SK-N-SH treated with all-trans-retinoic acid at 6 μM for 48 hours (cell line): ENCODE data around the gene TULP1.

Experiments
- OSR1 ChIP-seq: fragments of 250-450 bp; sonication (Bioruptor Pico); IDR thresholded peaks from 2 replicates; pipeline ENCODE4 v1.8.0; 2022; ENCODE audit warnings: moderate library complexity, mild to moderate bottlenecking, inconsistent platforms
- PPARA ChIP-seq: fragments of 250-450 bp; sonication (Bioruptor Pico); IDR thresholded peaks from 2 replicates; pipeline ENCODE4 v1.5.0; 2020; ENCODE audit warnings: mild to moderate bottlenecking, borderline replicate concordance
- SNAI2 ChIP-seq: fragments of 250-450 bp; sonication (Bioruptor Pico); IDR thresholded peaks from 2 replicates; pipeline ENCODE4 v1.5.0; 2020; ENCODE audit warnings: mild to moderate bottlenecking, moderate library complexity
- ZC3H10 ChIP-seq: fragments of 250-450 bp; sonication (Bioruptor Pico); IDR thresholded peaks from 2 replicates; pipeline ENCODE4 v1.5.1; 2021; ENCODE audit warnings: mild to moderate bottlenecking, moderate library complexity
- ZFP3 ChIP-seq: fragments of 250-450 bp; sonication (Bioruptor Pico); IDR thresholded peaks from 2 replicates; pipeline ENCODE4 v1.5.0; 2020; ENCODE audit warnings: mild to moderate bottlenecking, moderate library complexity
- ZFP30 ChIP-seq: fragments of 450-650 bp; formaldehyde crosslinking; IDR thresholded peaks from 2 replicates; pipeline ENCODE4 v1.5.0; 2022; ENCODE audit warnings: mild to moderate bottlenecking, moderate library complexity
- TF ChIP-seq, protein P1 (sequence below): fragments of 250-450 bp; sonication (Bioruptor Pico); IDR thresholded peaks from 2 replicates; pipeline ENCODE4 v1.8.0; 2020; ENCODE audit warnings: mild to moderate bottlenecking, moderate library complexity, borderline replicate concordance
- TF ChIP-seq, protein P2 (sequence below): fragments of 250-450 bp; sonication (Bioruptor Pico); IDR thresholded peaks from 2 replicates; pipeline ENCODE4 v1.5.0; 2020; ENCODE audit warnings: mild to moderate bottlenecking, moderate library complexity
- TF ChIP-seq, protein P3 (sequence below): fragments of 250-450 bp; sonication (Bioruptor Pico); IDR thresholded peaks from 2 replicates; pipeline ENCODE4 v1.5.1; 2020; ENCODE audit warnings: low read depth, mild to moderate bottlenecking, moderate library complexity

DNA sequence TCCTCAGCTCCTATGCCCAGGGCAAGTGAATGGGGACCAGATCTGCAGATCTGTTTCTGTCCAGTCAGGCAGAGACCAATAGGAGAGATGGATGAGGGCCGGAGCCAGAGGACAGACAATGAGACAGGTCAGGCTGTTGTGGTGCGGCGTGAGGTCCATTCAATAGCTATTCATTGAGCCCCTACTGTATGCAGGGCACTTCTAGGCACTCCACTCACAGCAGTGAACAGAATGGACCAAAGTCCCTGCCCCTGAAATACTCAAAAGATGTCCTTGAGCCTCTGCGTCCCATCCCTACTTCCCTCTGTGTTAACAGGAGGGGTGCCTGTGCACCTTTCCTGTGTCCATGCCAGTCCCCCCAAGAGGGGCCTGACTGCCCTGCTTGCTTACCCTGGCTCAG is 8.5 kb upstream of the TULP1 start:
- TF ChIP-seq, protein P1, sequence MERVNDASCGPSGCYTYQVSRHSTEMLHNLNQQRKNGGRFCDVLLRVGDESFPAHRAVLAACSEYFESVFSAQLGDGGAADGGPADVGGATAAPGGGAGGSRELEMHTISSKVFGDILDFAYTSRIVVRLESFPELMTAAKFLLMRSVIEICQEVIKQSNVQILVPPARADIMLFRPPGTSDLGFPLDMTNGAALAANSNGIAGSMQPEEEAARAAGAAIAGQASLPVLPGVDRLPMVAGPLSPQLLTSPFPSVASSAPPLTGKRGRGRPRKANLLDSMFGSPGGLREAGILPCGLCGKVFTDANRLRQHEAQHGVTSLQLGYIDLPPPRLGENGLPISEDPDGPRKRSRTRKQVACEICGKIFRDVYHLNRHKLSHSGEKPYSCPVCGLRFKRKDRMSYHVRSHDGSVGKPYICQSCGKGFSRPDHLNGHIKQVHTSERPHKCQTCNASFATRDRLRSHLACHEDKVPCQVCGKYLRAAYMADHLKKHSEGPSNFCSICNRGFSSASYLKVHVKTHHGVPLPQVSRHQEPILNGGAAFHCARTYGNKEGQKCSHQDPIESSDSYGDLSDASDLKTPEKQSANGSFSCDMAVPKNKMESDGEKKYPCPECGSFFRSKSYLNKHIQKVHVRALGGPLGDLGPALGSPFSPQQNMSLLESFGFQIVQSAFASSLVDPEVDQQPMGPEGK (CRISPR knock-in tag): no peak
- TF ChIP-seq, protein P2, sequence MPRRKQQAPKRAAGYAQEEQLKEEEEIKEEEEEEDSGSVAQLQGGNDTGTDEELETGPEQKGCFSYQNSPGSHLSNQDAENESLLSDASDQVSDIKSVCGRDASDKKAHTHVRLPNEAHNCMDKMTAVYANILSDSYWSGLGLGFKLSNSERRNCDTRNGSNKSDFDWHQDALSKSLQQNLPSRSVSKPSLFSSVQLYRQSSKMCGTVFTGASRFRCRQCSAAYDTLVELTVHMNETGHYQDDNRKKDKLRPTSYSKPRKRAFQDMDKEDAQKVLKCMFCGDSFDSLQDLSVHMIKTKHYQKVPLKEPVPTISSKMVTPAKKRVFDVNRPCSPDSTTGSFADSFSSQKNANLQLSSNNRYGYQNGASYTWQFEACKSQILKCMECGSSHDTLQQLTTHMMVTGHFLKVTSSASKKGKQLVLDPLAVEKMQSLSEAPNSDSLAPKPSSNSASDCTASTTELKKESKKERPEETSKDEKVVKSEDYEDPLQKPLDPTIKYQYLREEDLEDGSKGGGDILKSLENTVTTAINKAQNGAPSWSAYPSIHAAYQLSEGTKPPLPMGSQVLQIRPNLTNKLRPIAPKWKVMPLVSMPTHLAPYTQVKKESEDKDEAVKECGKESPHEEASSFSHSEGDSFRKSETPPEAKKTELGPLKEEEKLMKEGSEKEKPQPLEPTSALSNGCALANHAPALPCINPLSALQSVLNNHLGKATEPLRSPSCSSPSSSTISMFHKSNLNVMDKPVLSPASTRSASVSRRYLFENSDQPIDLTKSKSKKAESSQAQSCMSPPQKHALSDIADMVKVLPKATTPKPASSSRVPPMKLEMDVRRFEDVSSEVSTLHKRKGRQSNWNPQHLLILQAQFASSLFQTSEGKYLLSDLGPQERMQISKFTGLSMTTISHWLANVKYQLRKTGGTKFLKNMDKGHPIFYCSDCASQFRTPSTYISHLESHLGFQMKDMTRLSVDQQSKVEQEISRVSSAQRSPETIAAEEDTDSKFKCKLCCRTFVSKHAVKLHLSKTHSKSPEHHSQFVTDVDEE (CRISPR knock-in tag): no peak
- no peak for TF ChIP-seq ZFP30 (CRISPR knock-in tag)
- TF ChIP-seq, protein P3, sequence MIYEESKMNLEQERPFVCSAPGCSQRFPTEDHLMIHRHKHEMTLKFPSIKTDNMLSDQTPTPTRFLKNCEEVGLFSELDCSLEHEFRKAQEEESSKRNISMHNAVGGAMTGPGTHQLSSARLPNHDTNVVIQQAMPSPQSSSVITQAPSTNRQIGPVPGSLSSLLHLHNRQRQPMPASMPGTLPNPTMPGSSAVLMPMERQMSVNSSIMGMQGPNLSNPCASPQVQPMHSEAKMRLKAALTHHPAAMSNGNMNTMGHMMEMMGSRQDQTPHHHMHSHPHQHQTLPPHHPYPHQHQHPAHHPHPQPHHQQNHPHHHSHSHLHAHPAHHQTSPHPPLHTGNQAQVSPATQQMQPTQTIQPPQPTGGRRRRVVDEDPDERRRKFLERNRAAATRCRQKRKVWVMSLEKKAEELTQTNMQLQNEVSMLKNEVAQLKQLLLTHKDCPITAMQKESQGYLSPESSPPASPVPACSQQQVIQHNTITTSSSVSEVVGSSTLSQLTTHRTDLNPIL (CRISPR knock-in tag): no peak
- no peak for TF ChIP-seq SNAI2 (CRISPR knock-in tag)
- TF ChIP-seq OSR1 (CRISPR knock-in tag): no peak
- TF ChIP-seq ZFP3 (CRISPR knock-in tag): no peak
- no peak for TF ChIP-seq PPARA (CRISPR knock-in tag)
- TF ChIP-seq ZC3H10 (CRISPR knock-in tag): no peak
